Stomach (tissue), 9 donors: ENCODE measurements around the gene PDE3B. TPM values are rescaled to one million over a fixed set of nuclear protein-coding genes. Genes with fewer than 3 reads are reported as not detected.
"Not testable (repeated sequence)": the region's sequence is repeated elsewhere in the genome, so short reads cannot be mapped to it uniquely, and the experiment has no call there.

ENCODE experiments used
- DNase-seq, 2 donors: peaks; one replicate each; pipeline versions ENCODE4 v3.0.0 to v3.0.0-alpha.2; 2013 to 2019
- H3K27ac ChIP-seq, 5 donors: fragments of 200-600 bp in 4 of 5; sonication (generic) in 4 of 5; one replicate each; pipeline ENCODE4 v1.5.1; 2013 to 2019; ENCODE audit warnings: mild to moderate bottlenecking in 1 of 5, moderate library complexity in 1 of 5
- H3K27me3 ChIP-seq, 3 donors: fragments of 200-600 bp; sonication (generic); one replicate each; pipeline ENCODE4 v1.5.1; 2017 to 2019; ENCODE audit warnings: mixed run types in 1 of 3
- H3K36me3 ChIP-seq, 4 donors: fragments of 200-600 bp; sonication (generic); 1 replicate in 3 of 4; 2 replicates in 1 of 4; pipeline ENCODE4 v1.5.1; 2016 to 2019
- H3K4me1 ChIP-seq, 4 donors: fragments of 200-600 bp; sonication (generic); one replicate each; pipeline ENCODE4 v1.5.1; 2016 to 2019
- H3K4me3 ChIP-seq, 4 donors: fragments of 200-600 bp; sonication (generic) in 3 of 4; one replicate each; pipeline ENCODE4 v1.5.1; 2016 to 2019; ENCODE audit warnings: mild to moderate bottlenecking in 1 of 4
- H3K9me3 ChIP-seq, 4 donors: fragments of 200-600 bp; sonication (generic); one replicate each; pipeline ENCODE4 v1.5.1; 2016 to 2019
- EP300 ChIP-seq: sonication (generic); formaldehyde crosslinking; IDR thresholded peaks from one replicate; pipeline ENCODE4 v1.6.1; 2017; ENCODE audit warnings: antibody characterized with exemption
- POLR2A ChIP-seq, 4 donors: fragments of 450-650 bp; IDR thresholded peaks; one replicate each; pipeline ENCODE4 v1.6.1; 2016; ENCODE audit warnings: antibody characterized with exemption in 4 of 4, control low read depth in 2 of 4, mild to moderate bottlenecking in 1 of 4, moderate library complexity in 1 of 4
- POLR2AphosphoS5 ChIP-seq, 3 donors: sonication (generic); formaldehyde crosslinking; IDR thresholded peaks; one replicate each; pipeline ENCODE4 v1.6.1; 2016; ENCODE audit warnings: antibody characterized with exemption in 3 of 3
- WGBS, 5 donors: extraction: QIAGEN DNeasy Blood & Tissue Kit in 3 of 5; methylation state at CpG; one replicate each; pipeline versions ENCODE4 v1.1.5 to v1.1.7; 2013 to 2018; 5-methylcytosine and 5-hydroxymethylcytosine counted together
- intact Hi-C: fragments of 100-400 bp; cut with DNase I; formaldehyde crosslinking; loops from one replicate; pipeline ENCODE4 v1.15.1; 2023; ENCODE audit warnings: low total_unique reads
- polyA plus RNA-seq, 3 donors: library from polyadenylated mRNA; stranded (reverse); fragments of 200-250 nt; gene quantifications; one replicate each; pipeline ENCODE4 v1.2.3, GENCODE V29; 2013
- total RNA-seq, 5 donors: library from RNA; depleted of rRNA; stranded (reverse); fragments of >200 nt; gene quantifications; one replicate each; pipeline versions ENCODE4 v1.1.0 to v1.2.3, GENCODE V29; 2014 to 2016
- TF ChIP-seq, protein P1 (sequence below), 7 experiments: fragments of 450-650 bp in 4 of 7; fragments of 200-600 bp in 3 of 7; sonication (generic) in 3 of 7; IDR thresholded peaks; one replicate each; pipeline ENCODE4 v1.5.1; 2016 to 2019; ENCODE audit warnings: antibody characterized with exemption in 7 of 7, control low read depth in 2 of 7, mild to moderate bottlenecking in 1 of 7
- donor health status: healthy with polysubstance abuse.
- donor health status: Bipolar disorder and iron deficiency.
- donor health status: healthy.

PDE3B gene
- total and polyA plus RNA-seq, 8 donors: 1.2 to 49.2 (median 14.2) TPM

- intact Hi-C loops: no loop called here
- no peaks in the 10 kb centered on the region for H3K9me3 ChIP-seq
- DNase-seq: no peak
- TF ChIP-seq, protein P1, sequence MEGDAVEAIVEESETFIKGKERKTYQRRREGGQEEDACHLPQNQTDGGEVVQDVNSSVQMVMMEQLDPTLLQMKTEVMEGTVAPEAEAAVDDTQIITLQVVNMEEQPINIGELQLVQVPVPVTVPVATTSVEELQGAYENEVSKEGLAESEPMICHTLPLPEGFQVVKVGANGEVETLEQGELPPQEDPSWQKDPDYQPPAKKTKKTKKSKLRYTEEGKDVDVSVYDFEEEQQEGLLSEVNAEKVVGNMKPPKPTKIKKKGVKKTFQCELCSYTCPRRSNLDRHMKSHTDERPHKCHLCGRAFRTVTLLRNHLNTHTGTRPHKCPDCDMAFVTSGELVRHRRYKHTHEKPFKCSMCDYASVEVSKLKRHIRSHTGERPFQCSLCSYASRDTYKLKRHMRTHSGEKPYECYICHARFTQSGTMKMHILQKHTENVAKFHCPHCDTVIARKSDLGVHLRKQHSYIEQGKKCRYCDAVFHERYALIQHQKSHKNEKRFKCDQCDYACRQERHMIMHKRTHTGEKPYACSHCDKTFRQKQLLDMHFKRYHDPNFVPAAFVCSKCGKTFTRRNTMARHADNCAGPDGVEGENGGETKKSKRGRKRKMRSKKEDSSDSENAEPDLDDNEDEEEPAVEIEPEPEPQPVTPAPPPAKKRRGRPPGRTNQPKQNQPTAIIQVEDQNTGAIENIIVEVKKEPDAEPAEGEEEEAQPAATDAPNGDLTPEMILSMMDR (IDR thresholded peaks at IDR 0.05): no peak
- TF ChIP-seq EP300 (no peak), POLR2A (IDR thresholded peaks at IDR 0.05) (no peak), POLR2AphosphoS5 (IDR thresholded peaks at IDR 0.05) (no peak)
- H3K4me3 ChIP-seq: no peak overlapping the region
- no peak overlapping the region for H3K27ac ChIP-seq
- peaks cover 0 to 6% (median under 1%) of the 10 kb centered on the region in 4 donors for H3K36me3 ChIP-seq
- no peaks in the 10 kb centered on the region for H3K4me1 ChIP-seq
- 65 to 83% (median 77%) methylated on average over 1 of the region's 1 CpG for WGBS, 5 donors
- no peaks in the 10 kb centered on the region for H3K27me3 ChIP-seq
These were observed 214.8 kb downstream of the PDE3B start for GRCh38 chr11:14858404-14858803.

GRCh38 chr11:14860511-14860910 is 216.9 kb downstream of the PDE3B start:
- Histone ChIP-seq H3K27me3 (no peaks in the 10 kb centered on the region), H3K4me1 (no peaks in the 10 kb centered on the region), H3K4me3 (no peak overlapping the region), H3K9me3 (no peaks in the 10 kb centered on the region), H3K36me3 (peaks cover 0 to 15% (median 4%) of the 10 kb centered on the region in 4 donors), H3K27ac (no peak overlapping the region)
- 90 to 94% (median 91%) methylated on average over 2 of the region's 2 CpGs for WGBS, 5 donors
- intact Hi-C loops: no loop called here
- DNase-seq: no peak
- TF ChIP-seq, protein P1 (IDR thresholded peaks at IDR 0.05): no peak
- TF ChIP-seq EP300 (no peak), POLR2A (IDR thresholded peaks at IDR 0.05) (no peak), POLR2AphosphoS5 (IDR thresholded peaks at IDR 0.05) (no peak)

DNA sequence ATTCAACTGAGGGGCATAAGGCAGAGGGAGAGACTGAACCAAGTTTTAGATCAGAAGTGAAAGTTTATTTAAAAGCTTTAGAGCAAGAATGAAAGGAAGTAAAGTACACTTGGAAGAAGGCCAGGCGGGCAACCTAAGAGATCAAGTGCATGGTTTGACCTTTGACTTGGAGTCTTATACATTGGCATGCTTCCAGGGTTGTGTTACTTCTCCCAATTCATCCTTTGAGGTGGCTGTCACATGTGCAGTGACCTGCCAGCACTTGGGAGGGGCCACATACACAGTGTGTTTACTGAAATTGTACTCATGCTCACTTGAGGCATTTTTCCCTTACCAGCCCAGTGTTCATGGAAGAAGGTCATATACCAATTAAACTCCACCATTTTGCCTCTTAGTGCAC is 218.1 kb downstream of the PDE3B start:
- no peaks in the 10 kb centered on the region for H3K27me3 ChIP-seq
- TF ChIP-seq, protein P1 (IDR thresholded peaks at IDR 0.05): no peak
- TF ChIP-seq POLR2A (IDR thresholded peaks at IDR 0.05) (no peak), EP300 (no peak), POLR2AphosphoS5 (IDR thresholded peaks at IDR 0.05) (no peak)
- 67 to 74% (median 73%) methylated on average over 1 of the region's 1 CpG for WGBS, 5 donors
- peak; percentile 32 to 56 for DNase-seq
- no peaks in the 10 kb centered on the region for H3K9me3 ChIP-seq
- intact Hi-C loops: no loop called here
- peaks cover 0 to 15% (median 4%) of the 10 kb centered on the region in 4 donors for H3K36me3 ChIP-seq
- no peak overlapping the region for H3K27ac ChIP-seq
- H3K4me3 ChIP-seq: no peak overlapping the region
- H3K4me1 ChIP-seq: no peaks in the 10 kb centered on the region

DNA sequence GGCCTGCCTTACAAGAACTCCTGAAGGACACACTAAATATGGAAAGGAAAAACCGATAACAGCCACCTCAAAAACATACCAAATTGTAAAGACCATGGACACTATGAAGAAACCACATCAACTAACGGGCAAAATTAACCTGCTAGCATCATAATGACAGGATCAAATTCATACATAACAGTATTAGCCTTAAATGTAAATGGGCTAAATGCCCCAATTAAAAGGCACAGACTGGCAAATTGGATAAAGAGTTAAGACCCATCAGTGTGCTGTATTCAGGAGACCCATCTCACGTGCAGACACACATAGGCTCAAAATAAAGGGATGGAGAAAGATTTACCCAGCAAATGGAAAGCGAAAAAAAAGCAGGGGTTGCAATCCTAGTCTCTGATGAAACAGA is 220.2 kb downstream of the PDE3B start:
- intact Hi-C loops, H3K27me3 ChIP-seq, H3K9me3 ChIP-seq, H3K4me3 ChIP-seq, DNase-seq, H3K4me1 ChIP-seq, H3K27ac ChIP-seq: not testable (repeated sequence)
- peaks cover 0 to 19% (median 9%) of the 10 kb centered on the region in 4 donors for H3K36me3 ChIP-seq
- 96 to 98% (median 97%) methylated on average over 4 of the region's 4 CpGs for WGBS, 5 donors

DNA sequence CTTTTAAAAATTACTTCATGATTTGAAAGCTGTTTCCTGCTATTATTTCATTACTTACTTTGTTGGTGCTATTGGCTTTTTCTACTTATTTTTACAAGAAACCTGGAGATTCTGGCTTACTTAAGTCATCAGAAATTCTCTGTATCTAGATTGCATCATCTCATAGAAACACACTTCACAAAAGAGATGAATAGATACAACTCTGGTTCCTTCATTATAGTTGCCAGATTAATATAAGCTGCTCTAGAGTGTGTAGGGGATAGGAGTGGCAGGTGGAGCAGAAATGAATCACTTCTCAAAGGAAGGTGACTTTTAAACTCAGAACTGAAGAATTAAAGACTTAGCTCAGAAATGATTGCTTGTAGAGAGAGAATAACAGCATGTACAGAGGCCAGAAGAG is 228.4 kb downstream of the PDE3B start:
- Histone ChIP-seq H3K36me3 (peaks cover 0 to 33% (median 20%) of the 10 kb centered on the region in 4 donors), H3K4me3 (no peak overlapping the region), H3K4me1 (no peaks in the 10 kb centered on the region), H3K9me3 (no peaks in the 10 kb centered on the region), H3K27ac (no peak overlapping the region), H3K27me3 (no peaks in the 10 kb centered on the region)
- DNase-seq: no peak
- TF ChIP-seq EP300 (no peak), POLR2AphosphoS5 (IDR thresholded peaks at IDR 0.05) (no peak), POLR2A (IDR thresholded peaks at IDR 0.05) (no peak)
- TF ChIP-seq, protein P1 (IDR thresholded peaks at IDR 0.05): no peak
- intact Hi-C loops: no loop called here
